Panc1 (cell line): ENCODE results near the gene PXN. TPM values are rescaled to one million over a fixed set of nuclear protein-coding genes. Genes with fewer than 3 reads are reported as not detected.
A peak's percentile ranks its signal among the peaks of the same experiment; 100 is the strongest.

ENCODE experiments used
- ATAC-seq: fragments of 200-7000 bp; cut with Tn5 transposase; 2 replicates; pipeline ENCODE4 v1.9.1; 2020; ENCODE audit warnings: mild to moderate bottlenecking, moderate library complexity
- BruUV-seq: library from RNA; stranded (reverse); fragments of 400-500 nt; replicated peaks from 2 replicates; lab custom pipeline; 2021; lab: Mats Ljungman, UMichigan
- CTCF ChIA-PET: fragments of 300-600 bp; sonication (Branson Sonifier 250); formaldehyde crosslinking; loops from one replicate; lab custom pipeline; 2022; ENCODE audit warnings: antibody characterized with exemption; lab: Charles Lee
- POLR2A ChIA-PET: fragments of 300-600 bp; sonication (Branson Sonifier 250); formaldehyde crosslinking; loops from one replicate; lab custom pipeline; 2022; ENCODE audit warnings: antibody characterized with exemption; lab: Charles Lee
- DNase-seq: peaks from one replicate; pipeline ENCODE4 v3.0.0-alpha.2; 2010; ENCODE audit warnings: low read depth, low spot score
- H3K27ac ChIP-seq: 2 replicates; pipeline ENCODE4 v1.5.1; 2011; ENCODE audit warnings: mild to moderate bottlenecking, low read length, inconsistent platforms
- H3K27me3 ChIP-seq: fragments of 200-500 bp; sonication (Bioruptor generic); 2 replicates; pipeline ENCODE4 v1.6.0; 2014; ENCODE audit warnings: low read length, inconsistent platforms; ENCODE audit not compliant: control insufficient read depth, insufficient read depth
- H3K36me3 ChIP-seq: fragments of 200-500 bp; sonication (Bioruptor generic); 2 replicates; pipeline ENCODE4 v1.5.1; 2014; ENCODE audit warnings: inconsistent platforms, mild to moderate bottlenecking, low read length, moderate library complexity; ENCODE audit not compliant: control insufficient read depth, insufficient read depth
- H3K4me1 ChIP-seq: 2 replicates; pipeline ENCODE4 v1.5.1; 2011; ENCODE audit warnings: inconsistent platforms, mild to moderate bottlenecking, low read length, moderate library complexity; ENCODE audit not compliant: control insufficient read depth, insufficient read depth
- H3K4me3 ChIP-seq, 2 experiments: 2 replicates each; pipeline ENCODE4 v1.5.1; 2011 to 2012; ENCODE audit warnings: low read depth in 2 of 2, low read length in 2 of 2, mild to moderate bottlenecking in 2 of 2, inconsistent platforms in 1 of 2, moderate library complexity in 1 of 2
- H3K9me3 ChIP-seq: fragments of 200-500 bp; sonication (Bioruptor generic); 2 replicates; pipeline ENCODE4 v1.5.1; 2014; ENCODE audit warnings: low read depth, mild to moderate bottlenecking, inconsistent platforms, low read length, moderate library complexity; ENCODE audit not compliant: control insufficient read depth, insufficient read depth
- CTCF ChIP-seq: fragments of 450-650 bp; IDR thresholded peaks from 2 replicates; pipeline ENCODE4 v1.5.1; 2017; ENCODE audit warnings: mild to moderate bottlenecking
- POLR2AphosphoS5 ChIP-seq: IDR thresholded peaks from 2 replicates; pipeline ENCODE4 v1.6.1; 2012; ENCODE audit warnings: mild to moderate bottlenecking, low read depth, low read length, moderate library complexity
- REST ChIP-seq, 2 experiments: IDR thresholded peaks; 2 replicates each; pipeline ENCODE4 v1.6.1; 2011 to 2012; ENCODE audit warnings: low read depth in 2 of 2, control low read depth in 1 of 2, low read length in 1 of 2, mild to moderate bottlenecking in 1 of 2, moderate library complexity in 1 of 2; ENCODE audit not compliant: insufficient read depth in 1 of 2
- SIN3A ChIP-seq: IDR thresholded peaks from 2 replicates; pipeline ENCODE4 v1.6.1; 2012; ENCODE audit warnings: low read depth, mild to moderate bottlenecking, low read length, moderate library complexity, borderline replicate concordance; ENCODE audit not compliant: insufficient read depth
- in situ Hi-C: cut with HindIII; loops from 2 replicates; pipeline ENCODE4 v1.10.0; 2016; ENCODE audit warnings: low sequenced_read_pairs, low pct_unique_long_range_greater_than_20kb
- intact Hi-C: fragments of 100-400 bp; cut with micrococcal nuclease; formaldehyde crosslinking; loops from one replicate; pipeline ENCODE4 v1.10.0; 2022; ENCODE audit not compliant: unreplicated experiment
- total RNA-seq: library from RNA; stranded (reverse); gene quantifications from one replicate; pipeline ENCODE4 v1.2.1, GENCODE V29; 2021; ENCODE audit not compliant: unreplicated experiment

The PXN gene
- total RNA-seq, 1 experiment from 2014 or later, result 484 TPM

DNA sequence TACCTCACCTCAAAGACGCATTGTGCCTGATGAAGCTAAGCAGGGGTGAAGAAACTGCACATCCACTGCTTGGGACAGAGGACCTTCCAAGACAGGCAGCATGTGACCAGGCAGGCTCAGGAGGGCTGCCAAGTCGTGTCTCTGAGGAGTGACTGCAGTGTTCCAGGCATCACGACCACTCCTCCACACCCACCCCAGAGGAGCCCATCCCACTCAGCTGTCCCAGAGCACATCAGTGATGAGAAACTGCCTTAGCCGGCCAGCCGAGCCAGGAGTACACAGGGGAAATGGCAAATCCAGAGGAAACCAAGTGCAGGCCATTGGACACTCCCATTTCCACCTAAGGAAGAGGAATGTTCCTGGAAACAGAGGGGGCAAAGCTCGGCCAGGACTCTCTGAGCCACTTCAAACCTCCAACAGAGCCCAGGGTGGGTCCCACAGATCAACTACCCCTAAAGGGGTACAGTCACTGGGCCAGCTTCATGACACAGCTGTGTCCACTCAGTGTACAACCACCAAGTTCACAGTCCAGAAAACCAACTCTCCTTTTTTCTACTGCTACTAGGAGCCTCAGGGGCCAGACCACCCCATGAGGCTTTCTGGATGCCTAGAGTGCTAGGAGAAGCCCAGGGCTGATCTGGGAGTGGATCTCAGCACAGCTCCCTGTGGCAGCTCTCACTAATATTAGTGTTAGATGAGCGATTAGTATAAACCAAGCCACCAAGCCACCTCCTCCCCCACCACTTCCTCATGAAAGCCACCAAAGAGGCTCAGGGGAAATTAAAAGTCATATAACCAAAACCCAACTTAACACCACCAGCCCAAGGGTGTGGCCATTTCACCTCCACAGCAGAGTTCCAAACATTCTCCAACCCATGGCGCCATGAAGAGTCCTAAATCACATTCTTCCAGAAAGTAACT is 15.4 kb downstream of the PXN start:
- Histone ChIP-seq H3K36me3 (no peaks in the 10 kb centered on the region; the same call in 1 of the 2 replicates), H3K9me3 (no peaks in the 10 kb centered on the region), H3K27me3 (no peaks in the 10 kb centered on the region), H3K4me3 (peak overlapping the region in 1 of 2 experiments; percentile 8; a peak in 1 of 4 replicates), H3K27ac (peak overlapping the region; percentile 100), H3K4me1 (peaks cover 97% of the 10 kb centered on the region)
- DNase-seq (no peak), ATAC-seq (0 out of 2 replicates have a peak, but pooled peaks have one; percentile 1)
- no TSS peak for BruUV-seq
- intact Hi-C loops (no loop called here), in situ Hi-C loops (no loop called here)
- TF ChIP-seq POLR2AphosphoS5 (no peak), REST (IDR thresholded peaks at IDR 0.05; ENCODE audit: insufficient read depth in 1 of 2, low read depth in 2 of 2, low read length in 1 of 2) (no peak)
- POLR2A ChIA-PET, result interaction anchor here (0.9 to 1.5 kb wide), 4 partner anchors 8 to 41 kb away, joined by 3 to 11 read pairs (median 5); partner anchors contain the start of gene RNU4-2
- CTCF ChIA-PET, result interaction anchor here (1.0 kb wide), 1 partner anchor 15 kb away, joined by 3 read pairs; no protein-coding TSS in a partner anchor

DNA sequence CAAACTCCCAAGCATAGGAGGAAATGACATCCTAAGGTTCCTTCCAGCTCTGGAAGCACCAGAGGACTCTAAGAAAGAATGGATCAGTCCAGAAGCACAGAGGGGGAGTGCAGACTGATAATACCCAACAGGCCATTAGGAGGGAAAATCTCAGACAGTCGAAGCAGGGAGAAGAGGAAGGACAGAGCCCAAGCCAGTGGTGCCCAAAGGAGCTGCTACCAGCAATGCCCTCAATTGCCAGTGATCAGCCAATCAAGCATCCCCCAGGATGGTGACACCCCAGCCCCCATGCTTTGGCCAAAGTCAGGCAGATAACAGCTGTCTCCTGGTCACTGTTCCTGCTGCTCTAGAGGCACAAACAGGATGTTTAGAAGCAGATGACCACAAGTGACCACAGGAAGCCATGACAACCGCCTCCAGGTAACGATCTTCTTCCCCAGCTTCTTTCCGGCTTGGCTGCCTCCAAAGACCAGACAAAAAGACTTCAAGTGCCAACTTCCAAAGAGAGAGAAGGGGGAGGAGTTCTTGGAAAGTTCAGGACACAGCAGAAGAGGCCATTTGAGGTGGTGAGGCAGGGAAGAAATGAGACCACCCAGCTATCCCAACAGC is 16.2 kb downstream of the PXN start:
- Histone ChIP-seq H3K27ac (peak overlapping the region; percentile 100), H3K27me3 (no peaks in the 10 kb centered on the region), H3K4me1 (peaks cover 98% of the 10 kb centered on the region), H3K4me3 (peak overlapping the region in 1 of 2 experiments; percentile 8; a peak in 1 of 4 replicates), H3K36me3 (no peaks in the 10 kb centered on the region; the same call in 1 of the 2 replicates), H3K9me3 (no peaks in the 10 kb centered on the region)
- BruUV-seq, result no TSS peak
- TF ChIP-seq POLR2AphosphoS5, result peak; percentile 19; the same call in 1 of the 2 replicates
- no peak for TF ChIP-seq CTCF
- TF ChIP-seq SIN3A, result no peak
- intact Hi-C loops (no loop called here), in situ Hi-C loops (no loop called here)
- ATAC-seq, result no peak
- CTCF ChIA-PET, result interaction anchor here (0.6 to 1.6 kb wide), 2 partner anchors 15 to 28 kb away, joined by 3 to 4 read pairs; no protein-coding TSS in a partner anchor
- POLR2A ChIA-PET, result interaction anchor here (0.7 to 1.5 kb wide), 5 partner anchors 9 to 43 kb away, joined by 3 to 11 read pairs (median 3); partner anchors contain the start of gene RNU4-2
- DNase-seq, result no peak
